ENCODE results near the gene EPHB6.

GRCh38 chr7:142919656-142920055 is 64.8 kb downstream of the EPHB6 start:
- TF ChIP-seq, protein P1, sequence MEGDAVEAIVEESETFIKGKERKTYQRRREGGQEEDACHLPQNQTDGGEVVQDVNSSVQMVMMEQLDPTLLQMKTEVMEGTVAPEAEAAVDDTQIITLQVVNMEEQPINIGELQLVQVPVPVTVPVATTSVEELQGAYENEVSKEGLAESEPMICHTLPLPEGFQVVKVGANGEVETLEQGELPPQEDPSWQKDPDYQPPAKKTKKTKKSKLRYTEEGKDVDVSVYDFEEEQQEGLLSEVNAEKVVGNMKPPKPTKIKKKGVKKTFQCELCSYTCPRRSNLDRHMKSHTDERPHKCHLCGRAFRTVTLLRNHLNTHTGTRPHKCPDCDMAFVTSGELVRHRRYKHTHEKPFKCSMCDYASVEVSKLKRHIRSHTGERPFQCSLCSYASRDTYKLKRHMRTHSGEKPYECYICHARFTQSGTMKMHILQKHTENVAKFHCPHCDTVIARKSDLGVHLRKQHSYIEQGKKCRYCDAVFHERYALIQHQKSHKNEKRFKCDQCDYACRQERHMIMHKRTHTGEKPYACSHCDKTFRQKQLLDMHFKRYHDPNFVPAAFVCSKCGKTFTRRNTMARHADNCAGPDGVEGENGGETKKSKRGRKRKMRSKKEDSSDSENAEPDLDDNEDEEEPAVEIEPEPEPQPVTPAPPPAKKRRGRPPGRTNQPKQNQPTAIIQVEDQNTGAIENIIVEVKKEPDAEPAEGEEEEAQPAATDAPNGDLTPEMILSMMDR (IDR thresholded peaks at IDR 0.05) = no peak
- TF ChIP-seq POLR2A (IDR thresholded peaks at IDR 0.05) = no peak
